Measurements from ENCODE around the gene ZNF207.

ZNF207 gene

GRCh38 chr17:32398946-32399345 is 49.0 kb downstream of the ZNF207 start:
- CTCF ChIA-PET, result interaction anchor here (0.6 to 1.2 kb wide), 4 partner anchors 10 to 758 kb away, joined by 3 to 4 read pairs (median 3); partner anchors contain the start of gene PSMD11
- Histone ChIP-seq H3K4me3 (ENCODE audit: low read depth, low read length) (no peak overlapping the region), H3K27ac (ENCODE audit: extremely low read depth, low read depth, low read length) (no peak overlapping the region), H3K4me1 (ENCODE audit: control insufficient read depth, insufficient read depth, low read length) (no peaks in the 10 kb centered on the region), H3K9me3 (ENCODE audit: control insufficient read depth, insufficient read depth, low read depth, low read length) (no peaks in the 10 kb centered on the region), H3K36me3 (ENCODE audit: control insufficient read depth in 2 of 2, insufficient read depth in 1 of 2, low read length in 2 of 2) (no peaks in the 10 kb centered on the region; a peak in 1 of 3 replicates)
- POLR2A ChIA-PET, result no interaction called here
- TF ChIP-seq ZNF239 (tag by site-specific recombination; IDR thresholded peaks at IDR 0.05) (no peak), ZBTB44 (tag by site-specific recombination; IDR thresholded peaks at IDR 0.05) (no peak), PRDM4 (tag by site-specific recombination; IDR thresholded peaks at IDR 0.05) (no peak), ZBTB1 (tag by site-specific recombination; IDR thresholded peaks at IDR 0.05) (no peak), ZNF324 (tag by site-specific recombination; IDR thresholded peaks at IDR 0.05) (no peak), ZNF280C (tag by site-specific recombination; IDR thresholded peaks at IDR 0.05) (no peak), ZNF433 (tag by site-specific recombination; IDR thresholded peaks at IDR 0.05; ENCODE audit: low read depth) (no peak), ZNF558 (tag by site-specific recombination; IDR thresholded peaks at IDR 0.05) (no peak), ZNF274 (IDR thresholded peaks at IDR 0.05; ENCODE audit: low read length) (no peak), ZNF274 (tag by site-specific recombination; IDR thresholded peaks at IDR 0.05; ENCODE audit: borderline replicate concordance) (no peak), ZFP3 (tag by site-specific recombination; IDR thresholded peaks at IDR 0.05; ENCODE audit: low read depth) (no peak), ZNF280D (tag by site-specific recombination; IDR thresholded peaks at IDR 0.05) (no peak), BCL6B (tag by site-specific recombination; IDR thresholded peaks at IDR 0.05) (no peak), KLF10 (tag by site-specific recombination; IDR thresholded peaks at IDR 0.05) (no peak), PATZ1 (tag by site-specific recombination; IDR thresholded peaks at IDR 0.05) (no peak)
